HepG2 (cell line): Measurements from ENCODE around the gene CABP2. TPM values are rescaled to one million over a fixed set of nuclear protein-coding genes. Genes with fewer than 3 reads are reported as not detected.

ENCODE experiments used
- BORCS8-MEF2B ChIP-seq: sonication (generic); formaldehyde crosslinking; IDR thresholded peaks from 2 replicates; pipeline ENCODE4 v1.8.0; 2022; ENCODE audit warnings: mild to moderate bottlenecking, missing genetic modification reagents
- EED ChIP-seq: sonication (generic); formaldehyde crosslinking; IDR thresholded peaks from 2 replicates; pipeline ENCODE4 v1.5.0; 2020; ENCODE audit warnings: mild to moderate bottlenecking, missing genetic modification reagents
- FOSL2 ChIP-seq: sonication (generic); formaldehyde crosslinking; IDR thresholded peaks from 2 replicates; pipeline ENCODE4 v1.4.0; 2020; ENCODE audit warnings: missing genetic modification reagents
- FUBP1 ChIP-seq: sonication (generic); formaldehyde crosslinking; IDR thresholded peaks from 2 replicates; pipeline ENCODE4 v1.5.1; 2020; ENCODE audit warnings: missing genetic modification reagents, mild to moderate bottlenecking, borderline replicate concordance
- GTF3A ChIP-seq: sonication (generic); formaldehyde crosslinking; conservative IDR thresholded peaks from 2 replicates; pipeline ENCODE4 v1.4.0; 2020; ENCODE audit warnings: mild to moderate bottlenecking, missing genetic modification reagents
- HNRNPH1 ChIP-seq: fragments of 200-400 bp; formaldehyde crosslinking; optimal IDR thresholded peaks from 2 replicates; pipeline ENCODE3; 2017; ENCODE audit warnings: mild to moderate bottlenecking, low read depth, low read length
- HOXA5 ChIP-seq: sonication (generic); formaldehyde crosslinking; IDR thresholded peaks from 2 replicates; pipeline ENCODE4 v1.4.0; 2020; ENCODE audit warnings: missing genetic modification reagents
- IKZF1 ChIP-seq: fragments of 450-650 bp; IDR thresholded peaks from 2 replicates; pipeline ENCODE4 v1.7.1; 2016
- IRF9 ChIP-seq: sonication (generic); formaldehyde crosslinking; IDR thresholded peaks from 2 replicates; pipeline ENCODE4 v1.8.0; 2022; ENCODE audit warnings: missing genetic modification reagents, mild to moderate bottlenecking, borderline replicate concordance
- MXD1 ChIP-seq: sonication (generic); formaldehyde crosslinking; IDR thresholded peaks from 2 replicates; pipeline ENCODE4 v1.4.0; 2020; ENCODE audit warnings: mild to moderate bottlenecking, missing genetic modification reagents
- MXD3 ChIP-seq: IDR thresholded peaks from 2 replicates; pipeline ENCODE4 v1.6.1; 2016; ENCODE audit warnings: mild to moderate bottlenecking, missing biosample characterization, missing genetic modification reagents
- PHB2 ChIP-seq: fragments of 450-650 bp; IDR thresholded peaks from 2 replicates; pipeline ENCODE4 v1.6.1; 2018; ENCODE audit not compliant: partially characterized antibody
- SAFB2 ChIP-seq: sonication (generic); formaldehyde crosslinking; IDR thresholded peaks from 2 replicates; pipeline ENCODE4 v1.5.1; 2020; ENCODE audit warnings: missing genetic modification reagents, low read depth, mild to moderate bottlenecking, borderline replicate concordance
- SMC3 ChIP-seq: IDR thresholded peaks from 2 replicates; pipeline ENCODE4 v1.6.1; 2011; ENCODE audit warnings: low read length, improper control_type of control experiment
- TSC22D2 ChIP-seq: sonication (generic); formaldehyde crosslinking; IDR thresholded peaks from 2 replicates; pipeline ENCODE4 v1.5.1; 2020; ENCODE audit warnings: missing genetic modification reagents, mild to moderate bottlenecking, borderline replicate concordance
- XRCC5 ChIP-seq: fragments of 200-400 bp; formaldehyde crosslinking; optimal IDR thresholded peaks from 2 replicates; pipeline ENCODE3; 2017; ENCODE audit warnings: mild to moderate bottlenecking, low read length
- ZBTB33 ChIP-seq: sonication (generic); formaldehyde crosslinking; IDR thresholded peaks from 2 replicates; pipeline ENCODE4 v1.4.0; 2020; ENCODE audit warnings: missing genetic modification reagents
- ZFP36L1 ChIP-seq: sonication (generic); formaldehyde crosslinking; IDR thresholded peaks from 2 replicates; pipeline ENCODE4 v1.8.0; 2022; ENCODE audit warnings: mild to moderate bottlenecking, missing genetic modification reagents, moderate library complexity
- ZNF138 ChIP-seq: sonication (generic); formaldehyde crosslinking; IDR thresholded peaks from 2 replicates; pipeline ENCODE4 v1.5.0; 2020; ENCODE audit warnings: mild to moderate bottlenecking, low read depth, missing genetic modification reagents
- ZNF296 ChIP-seq: sonication (generic); formaldehyde crosslinking; conservative IDR thresholded peaks from 2 replicates; pipeline ENCODE4 v1.5.0; 2020; ENCODE audit warnings: mild to moderate bottlenecking, missing genetic modification reagents
- ZNF484 ChIP-seq: sonication (generic); formaldehyde crosslinking; IDR thresholded peaks from 2 replicates; pipeline ENCODE4 v1.5.1; 2020; ENCODE audit warnings: mild to moderate bottlenecking, low read depth, missing genetic modification reagents, borderline replicate concordance
- ZNF766 ChIP-seq: sonication (generic); formaldehyde crosslinking; IDR thresholded peaks from 2 replicates; pipeline ENCODE4 v1.5.0; 2020; ENCODE audit warnings: missing genetic modification reagents, borderline replicate concordance
- ZNF850 ChIP-seq: sonication (generic); formaldehyde crosslinking; conservative IDR thresholded peaks from 2 replicates; pipeline ENCODE4 v1.9.0; 2021; ENCODE audit warnings: mild to moderate bottlenecking, missing genetic modification reagents
- ZSCAN30 ChIP-seq: sonication (generic); formaldehyde crosslinking; IDR thresholded peaks from 2 replicates; pipeline ENCODE4 v1.5.0; 2020; ENCODE audit warnings: mild to moderate bottlenecking, missing genetic modification reagents
- polyA plus RNA-seq, 8 experiments: library from polyadenylated mRNA; depleted of rRNA in 3 of 8; stranded (reverse) in 7 of 8; unstranded in 1 of 8; fragments of >200 nt; fragmentation: Illumina TruSeq in 4 of 8; extraction: Trizol in 4 of 8; gene quantifications; 2 replicates each; pipeline versions ENCODE4 v1.2.1 to v1.2.3, GENCODE V29; 2011 to 2016; ENCODE audit warnings: low read depth in 4 of 8, missing spikeins in 1 of 8, mixed read lengths in 1 of 8; ENCODE audit not compliant: insufficient read depth in 1 of 8
- total RNA-seq, 5 experiments: library from RNA; depleted of rRNA; stranded (reverse); fragments of >200 nt; fragmentation: Illumina TruSeq; extraction: Trizol; gene quantifications; 2 replicates each; pipeline ENCODE4 v1.2.3, GENCODE V29; 2016; ENCODE audit warnings: low read depth in 1 of 5

The CABP2 gene
- total and polyA plus RNA-seq, 2 of the 13 experiments (the other 11 are each of a cell fraction or from before 2014, with no cell fraction given): not detected

GRCh38 chr11:67482827-67483798, 40.1 kb downstream of the CABP2 start, which contains the start of gene AIP (continued):
- TF ChIP-seq ZNF138 (CRISPR knock-in tag): no peak; the same call in none of the 2 replicates
- no peak for TF ChIP-seq GTF3A (CRISPR knock-in tag)
- no peak for TF ChIP-seq PHB2
- TF ChIP-seq SAFB2: peak; percentile 95
- peak; percentile 98 for TF ChIP-seq ZNF766
- 0 out of 2 replicates have a peak, but pooled peaks have one; percentile 37 for TF ChIP-seq ZBTB33 (CRISPR knock-in tag)
- TF ChIP-seq ZFP36L1 (CRISPR knock-in tag): peak; percentile 94
- no peak for TF ChIP-seq HNRNPH1
- no peak for TF ChIP-seq IKZF1
- peak; percentile 94 for TF ChIP-seq HOXA5 (CRISPR knock-in tag)
- peak; percentile 99 for TF ChIP-seq IRF9 (CRISPR knock-in tag)
- no peak for TF ChIP-seq FUBP1 (CRISPR knock-in tag)
- TF ChIP-seq ZSCAN30 (CRISPR knock-in tag): peak; percentile 97; the same call in 1 of the 2 replicates
- peak; percentile 79 for TF ChIP-seq TSC22D2 (CRISPR knock-in tag)
- peak; percentile 84; the same call in 1 of the 2 replicates for TF ChIP-seq ZNF484 (CRISPR knock-in tag)
- TF ChIP-seq BORCS8-MEF2B (CRISPR knock-in tag): peak; percentile 100
- peak; percentile 97 for TF ChIP-seq MXD3 (CRISPR knock-in tag)
- TF ChIP-seq FOSL2 (CRISPR knock-in tag): 0 out of 2 replicates have a peak, but pooled peaks have one; percentile 46
- no peak for TF ChIP-seq ZNF296 (CRISPR knock-in tag)
- peak; percentile 82 for TF ChIP-seq EED (CRISPR knock-in tag)
- TF ChIP-seq MXD1 (CRISPR knock-in tag): peak; percentile 92
- TF ChIP-seq ZNF850 (CRISPR knock-in tag): peak; percentile 34; the same call in 1 of the 2 replicates
- TF ChIP-seq SMC3: no peak
- peak; percentile 61 for TF ChIP-seq XRCC5
